B cell (primary cell): ENCODE results near the gene ARMC5. TPM values are rescaled to one million over a fixed set of nuclear protein-coding genes. Genes with fewer than 3 reads are reported as not detected.

Source experiments
- ATAC-seq: fragments of 200-7000 bp; cut with Tn5 transposase; one replicate; pipeline ENCODE4 v1.10.0; 2021; ENCODE audit warnings: low read depth, mild to moderate bottlenecking, moderate number of reproducible peaks, moderate library complexity
- CTCF ChIA-PET: fragments of 350-600 bp; sonication (Branson Sonifier 250); formaldehyde crosslinking; loops from one replicate; lab custom pipeline; 2021; ENCODE audit warnings: antibody characterized with exemption, inconsistent platforms; lab: Charles Lee
- POLR2A ChIA-PET: fragments of 350-600 bp; sonication (Branson Sonifier 250); formaldehyde crosslinking; loops from one replicate; lab custom pipeline; 2021; ENCODE audit warnings: antibody characterized with exemption; lab: Charles Lee
- DNase-seq: peaks from one replicate; pipeline ENCODE4 v3.0.0; 2013
- H2AFZ ChIP-seq: 2 replicates; pipeline ENCODE4 v1.6.1; 2012; ENCODE audit warnings: mild to moderate bottlenecking, low read depth, low read length; ENCODE audit not compliant: insufficient read depth, poor library complexity, severe bottlenecking
- H3K27ac ChIP-seq, 2 donors: 1 replicate in 1 of 2; 2 replicates in 1 of 2; pipeline ENCODE4 v1.5.1; 2012 to 2013; ENCODE audit warnings: low read length in 2 of 2, mild to moderate bottlenecking in 2 of 2, moderate library complexity in 1 of 2
- H3K27me3 ChIP-seq, 4 experiments: fragments of 200-600 bp in 1 of 4; sonication (generic) in 1 of 4; replicated peaks in 1 of 4; 1 replicate in 2 of 4; 2 replicates in 2 of 4; pipeline versions ENCODE4 v1.6.1 to v1.7.0; 2013 to 2016; ENCODE audit warnings: low read length in 3 of 4, mild to moderate bottlenecking in 2 of 4, mixed read lengths in 1 of 4, moderate library complexity in 1 of 4; ENCODE audit not compliant: insufficient read depth in 4 of 4, control insufficient read depth in 3 of 4; ENCODE audit errors: control extremely low read depth in 1 of 4
- H3K36me3 ChIP-seq, 2 experiments: replicated peaks in 1 of 2; 1 replicate in 1 of 2; 2 replicates in 1 of 2; pipeline versions ENCODE4 v1.6.1 to v1.7.1; 2013; ENCODE audit warnings: low read length in 1 of 2; ENCODE audit not compliant: insufficient read depth in 2 of 2, control insufficient read depth in 1 of 2; ENCODE audit errors: control extremely low read depth in 1 of 2, extremely low read depth in 1 of 2
- H3K4me1 ChIP-seq, 2 donors: fragments of 200-600 bp in 1 of 2; sonication (generic) in 1 of 2; 1 replicate in 1 of 2; 2 replicates in 1 of 2; pipeline versions ENCODE4 v1.5.1 to v1.6.1; 2013 to 2017; ENCODE audit warnings: low read length in 2 of 2; ENCODE audit not compliant: control insufficient read depth in 2 of 2, insufficient read depth in 2 of 2
- H3K4me2 ChIP-seq: replicated peaks from 2 replicates; pipeline ENCODE3; 2012; ENCODE audit warnings: mild to moderate bottlenecking, low read depth, low read length; ENCODE audit not compliant: poor library complexity, severe bottlenecking
- H3K4me3 ChIP-seq, 5 experiments: fragments of 200-600 bp in 1 of 5; sonication (generic) in 1 of 5; 1 replicate in 3 of 5; 2 replicates in 2 of 5; pipeline versions ENCODE4 v1.5.1 to v1.7.0; 2011 to 2016; ENCODE audit warnings: low read length in 4 of 5, mild to moderate bottlenecking in 4 of 5, low read depth in 2 of 5, control low read depth in 1 of 5, moderate library complexity in 1 of 5; ENCODE audit not compliant: insufficient read depth in 1 of 5; ENCODE audit errors: control extremely low read depth in 1 of 5, extremely low read depth in 1 of 5
- H3K79me2 ChIP-seq: fragments of 200-600 bp; sonication (generic); one replicate; pipeline ENCODE4 v1.6.0; 2016; ENCODE audit warnings: low read length; ENCODE audit not compliant: control insufficient read depth, insufficient read depth
- H3K9ac ChIP-seq: fragments of 200-600 bp; sonication (generic); 2 replicates; pipeline ENCODE4 v1.6.1; 2017; ENCODE audit warnings: mild to moderate bottlenecking, low read length, moderate library complexity
- H3K9me3 ChIP-seq, 3 donors: one replicate each; pipeline versions ENCODE4 v1.6.1 to v1.7.1; 2013; ENCODE audit warnings: low read length in 2 of 3; ENCODE audit not compliant: control insufficient read depth in 2 of 3, insufficient read depth in 1 of 3; ENCODE audit errors: control extremely low read depth in 1 of 3
- H4K20me1 ChIP-seq: 2 replicates; pipeline ENCODE4 v1.6.0; 2012; ENCODE audit warnings: mild to moderate bottlenecking, low read length; ENCODE audit not compliant: insufficient read depth, control insufficient read depth, poor library complexity, severe bottlenecking
- H3K27ac Mint-ChIP-seq: one replicate; pipeline ENCODE4 v1.8.0; 2021; ENCODE audit warnings: mixed read lengths
- H3K27me3 Mint-ChIP-seq: one replicate; pipeline ENCODE4 v1.8.0; 2021; ENCODE audit warnings: mixed read lengths
- H3K4me1 Mint-ChIP-seq: one replicate; pipeline ENCODE4 v1.8.0; 2021; ENCODE audit warnings: mixed read lengths
- H3K4me3 Mint-ChIP-seq: one replicate; pipeline ENCODE4 v1.8.0; 2021; ENCODE audit warnings: mixed read lengths
- H3K9me3 Mint-ChIP-seq: one replicate; pipeline ENCODE4 v1.8.0; 2022; ENCODE audit warnings: mixed read lengths; ENCODE audit not compliant: insufficient read depth
- CTCF ChIP-seq: fragments of 200-600 bp; IDR thresholded peaks from one replicate; pipeline ENCODE4 v1.8.0; 2022; ENCODE audit warnings: antibody characterized with exemption, mild to moderate bottlenecking
- EZH2 ChIP-seq: IDR thresholded peaks from 2 replicates; pipeline ENCODE4 v1.6.1; 2012; ENCODE audit warnings: borderline replicate concordance, low read depth, mild to moderate bottlenecking, moderate library complexity, low read length; ENCODE audit not compliant: insufficient read depth, poor library complexity, severe bottlenecking
- WGBS: methylation state at CpG from one replicate; pipeline ENCODE4 v1.1.5; 2013; ENCODE audit warnings: missing lambda C conversion rate; ENCODE audit not compliant: insufficient coverage; 5-methylcytosine and 5-hydroxymethylcytosine counted together
- intact Hi-C: fragments of 100-400 bp; cut with micrococcal nuclease; formaldehyde crosslinking; loops from one replicate; pipeline ENCODE4 v1.10.0; 2022
- polyA plus RNA-seq: library from polyadenylated mRNA; depleted of rRNA; stranded (reverse); fragments of >200 nt; gene quantifications from 2 replicates; pipeline ENCODE4 v1.2.3, GENCODE V29; 2012
- total RNA-seq, 2 donors: library from RNA; stranded (reverse); fragments of 120-200 nt in 1 of 2; gene quantifications; 1 replicate in 1 of 2; 2 replicates in 1 of 2; pipeline versions ENCODE4 v1.2.3 to v1.2.4, GENCODE V29; 2013 to 2022

ARMC5 gene
- total and polyA plus RNA-seq, 2 donors (not counting 1 experiment from before 2014, with no cell fraction given): 11.7 to 15.4 TPM

GRCh38 chr16:31491778-31492418, 32.6 kb downstream of the ARMC5 start:
- ATAC-seq (no peak), DNase-seq (no peak)
- Histone ChIP-seq H3K4me1 (peaks cover 10 to 14% of the 10 kb centered on the region in 2 donors), H3K79me2 (no peaks in the 10 kb centered on the region), H2AFZ (no peak overlapping the region), H3K9ac (no peak overlapping the region), H3K36me3 (peaks cover 0 to 36% of the 10 kb centered on the region in 2 experiments), H3K27me3 (no peaks in the 10 kb centered on the region), H3K4me3 (no peak overlapping the region), H3K9me3 (peaks cover 0 to 5% (median 0%) of the 10 kb centered on the region in 3 donors), H3K27ac (no peak overlapping the region), H4K20me1 (peaks cover 6% of the 10 kb centered on the region), H3K4me2 (no peak overlapping the region)
- Mint-ChIP-seq H3K4me3 (no peak overlapping the region), H3K27ac (no peak overlapping the region), H3K9me3 (no peaks in the 10 kb centered on the region), H3K4me1 (peaks cover 12% of the 10 kb centered on the region), H3K27me3 (no peaks in the 10 kb centered on the region)
- 100% methylated on average over 7 of the region's 8 CpGs for WGBS
- ChIA-PET POLR2A (interaction anchor here (1.5 kb wide), 1 partner anchor 10 kb away, joined by 3 read pairs; no protein-coding TSS in a partner anchor), CTCF (no interaction called here)
- TF ChIP-seq CTCF: no peak
- TF ChIP-seq EZH2: no peak
- intact Hi-C loops: no loop called here

GRCh38 chr16:31493506-31494125, 34.3 kb downstream of the ARMC5 start:
- Mint-ChIP-seq H3K4me3 (no peak overlapping the region), H3K27me3 (no peaks in the 10 kb centered on the region), H3K27ac (no peak overlapping the region), H3K4me1 (peaks cover 3% of the 10 kb centered on the region), H3K9me3 (no peaks in the 10 kb centered on the region)
- Histone ChIP-seq H2AFZ (no peak overlapping the region), H3K9ac (no peak overlapping the region), H3K4me2 (no peak overlapping the region), H3K4me3 (no peak overlapping the region), H3K27ac (no peak overlapping the region), H3K79me2 (peaks cover 4% of the 10 kb centered on the region), H3K4me1 (no peaks in the 10 kb centered on the region), H3K36me3 (peaks cover 0 to 52% of the 10 kb centered on the region in 2 experiments), H3K27me3 (no peaks in the 10 kb centered on the region), H4K20me1 (peaks cover 15% of the 10 kb centered on the region), H3K9me3 (no peaks in the 10 kb centered on the region)
- no peak for DNase-seq
- ATAC-seq: no peak
- POLR2A ChIA-PET: no interaction called here
- intact Hi-C loops: no loop called here
- CTCF ChIA-PET: no interaction called here
- TF ChIP-seq CTCF (no peak), EZH2 (no peak)
- WGBS: 97% methylated on average over 15 of the region's 18 CpGs
